Mesothelial cell of epicardium (in vitro differentiated cells): ENCODE measurements around the gene NDUFC2. TPM values are rescaled to one million over a fixed set of nuclear protein-coding genes. Genes with fewer than 3 reads are reported as not detected.
A peak's percentile ranks its signal among the peaks of the same experiment; 100 is the strongest.

Experiments used
- DNase-seq, 2 experiments: peaks; one replicate each; pipeline ENCODE4 v3.0.0; 2021; ENCODE audit warnings: low spot score in 2 of 2; ENCODE audit not compliant: unreplicated experiment in 2 of 2
- H3K27ac Mint-ChIP-seq: 2 replicates; pipeline ENCODE4 v1.8.0; 2021; ENCODE audit warnings: mixed read lengths
- H3K27me3 Mint-ChIP-seq: 2 replicates; pipeline ENCODE4 v1.8.0; 2021; ENCODE audit warnings: low read depth, mixed read lengths
- H3K36me3 Mint-ChIP-seq: 2 replicates; pipeline ENCODE4 v1.8.0; 2021; ENCODE audit warnings: mixed read lengths
- H3K4me1 Mint-ChIP-seq: 2 replicates; pipeline ENCODE4 v1.8.0; 2021; ENCODE audit warnings: mixed read lengths
- H3K4me3 Mint-ChIP-seq: 2 replicates; pipeline ENCODE4 v1.8.0; 2021; ENCODE audit warnings: mild to moderate bottlenecking, moderate library complexity, mixed read lengths
- H3K9me3 Mint-ChIP-seq: 2 replicates; pipeline ENCODE4 v1.8.0; 2021; ENCODE audit warnings: mixed read lengths
- CTCF ChIP-seq: fragments of 200-600 bp; sonication (generic); IDR thresholded peaks from one replicate; pipeline ENCODE4 v1.5.0; 2021; ENCODE audit warnings: antibody characterized with exemption; ENCODE audit not compliant: unreplicated experiment
- total RNA-seq: library from RNA; stranded (reverse); gene quantifications from 3 replicates; pipeline ENCODE4 v1.2.1, GENCODE V29; 2021

NDUFC2 gene
- total RNA-seq, 1 donor from 2014 or later, result 169 TPM

DNA sequence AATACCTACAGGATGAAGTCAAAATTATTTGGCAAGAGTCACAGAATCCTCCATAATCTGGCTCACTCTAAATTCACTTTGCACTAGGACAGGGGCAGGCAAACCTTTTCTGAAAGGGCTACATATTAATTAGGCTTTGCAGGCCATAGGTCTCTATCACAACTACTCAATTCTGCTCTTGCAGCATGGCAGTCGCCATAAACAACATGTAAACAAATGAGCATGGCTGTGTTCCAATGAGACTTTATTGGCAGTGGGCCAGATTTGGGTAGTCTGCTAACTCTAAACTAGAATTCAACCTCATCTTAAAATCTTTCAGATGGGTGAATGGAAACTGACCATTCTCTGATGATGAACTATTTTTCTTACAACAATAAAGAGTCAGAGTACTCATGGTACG is 10.2 kb downstream of the NDUFC2 start:
- H3K27me3 Mint-ChIP-seq, result no peaks in the 10 kb centered on the region
- H3K9me3 Mint-ChIP-seq, result peaks cover 5% of the 10 kb centered on the region
- peaks cover 28% of the 10 kb centered on the region for H3K36me3 Mint-ChIP-seq
- no peak for DNase-seq
- no peak overlapping the region for H3K4me3 Mint-ChIP-seq
- peaks cover 3% of the 10 kb centered on the region for H3K4me1 Mint-ChIP-seq
- no peak overlapping the region for H3K27ac Mint-ChIP-seq
- no peak for TF ChIP-seq CTCF

GRCh38 chr11:78067704-78068103 is 12.0 kb downstream of the NDUFC2 start:
- Mint-ChIP-seq H3K27me3 (no peaks in the 10 kb centered on the region), H3K27ac (peak overlapping the region; percentile 22), H3K9me3 (peaks cover 5% of the 10 kb centered on the region), H3K4me1 (peaks cover 2% of the 10 kb centered on the region), H3K36me3 (peaks cover 25% of the 10 kb centered on the region), H3K4me3 (no peak overlapping the region)
- no peak for DNase-seq
- TF ChIP-seq CTCF, result no peak

- peaks cover 9% of the 10 kb centered on the region for H3K4me1 Mint-ChIP-seq
- DNase-seq, result no peak
- H3K27ac Mint-ChIP-seq, result no peak overlapping the region
- H3K9me3 Mint-ChIP-seq, result peaks cover 5% of the 10 kb centered on the region
- peaks cover 16% of the 10 kb centered on the region for H3K36me3 Mint-ChIP-seq
- TF ChIP-seq CTCF, result no peak
- H3K4me3 Mint-ChIP-seq, result no peak overlapping the region
- H3K27me3 Mint-ChIP-seq, result no peaks in the 10 kb centered on the region
Measured at GRCh38 chr11:78066471-78066870, 13.2 kb downstream of the NDUFC2 start.

DNA sequence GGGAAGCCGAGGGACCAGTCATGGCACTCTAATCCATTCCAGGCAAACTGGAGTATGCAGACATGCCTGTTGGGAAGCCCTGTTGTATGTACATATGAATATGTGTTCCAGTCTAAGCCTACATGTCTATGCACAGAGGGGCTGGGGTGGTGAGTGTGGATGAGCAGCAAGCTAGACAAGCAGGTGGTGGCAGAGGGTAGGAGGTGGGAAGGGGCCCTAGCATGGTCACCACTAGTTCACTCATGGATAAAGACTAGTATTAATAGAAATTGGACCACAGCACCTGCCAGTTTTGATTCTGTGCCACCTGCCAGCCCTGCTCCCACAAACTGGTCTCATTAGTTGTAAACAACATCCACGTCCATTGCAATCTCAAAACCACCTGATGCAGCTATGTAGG is 14.5 kb downstream of the NDUFC2 start:
- peaks cover 5% of the 10 kb centered on the region for H3K9me3 Mint-ChIP-seq
- TF ChIP-seq CTCF, result no peak
- no peak overlapping the region for H3K27ac Mint-ChIP-seq

GRCh38 chr11:78063440-78064181 is 16.1 kb downstream of the NDUFC2 start, which contains the start of gene THRSP:
THRSP (plus strand) TSS chr11:78063861; CDS start chr11:78063882, 21 bp downstream.
- H3K27ac Mint-ChIP-seq, result no peak within 1 kb of the TSS
- peaks cover 5% of the 10 kb centered on the region for H3K9me3 Mint-ChIP-seq
- no peak for DNase-seq
- TF ChIP-seq CTCF, result no peak
- H3K36me3 Mint-ChIP-seq, result peaks cover 9% of the 10 kb centered on the region
- H3K4me1 Mint-ChIP-seq, result peaks cover 6% of the 10 kb centered on the region
- no peaks in the 10 kb centered on the region for H3K27me3 Mint-ChIP-seq
- no peak within 1 kb of the TSS for H3K4me3 Mint-ChIP-seq

More for the DNA sequence above, 14.5 kb downstream of the NDUFC2 start:
- Mint-ChIP-seq H3K4me3 (no peak overlapping the region), H3K27me3 (no peaks in the 10 kb centered on the region), H3K36me3 (peaks cover 12% of the 10 kb centered on the region), H3K4me1 (peaks cover 9% of the 10 kb centered on the region)
- no peak for DNase-seq
